Measurements from ENCODE around the gene CD2. TPM values are rescaled to one million over a fixed set of nuclear protein-coding genes. Genes with fewer than 3 reads are reported as not detected.

CD2 gene
- total RNA-seq, 2 experiments from 2014 or later: not detected

GRCh38 chr1:116720364-116721038 is 33.7 kb upstream of the CD2 start:
- ChIA-PET CTCF (ENCODE audit: unreplicated experiment) (no interaction called here), POLR2A (no interaction called here)
- Histone ChIP-seq H3K9me3 (ENCODE audit: low read length) (0 out of 2 replicates have a peak, but pooled peaks cover 3% of the 10 kb centered on the region), H3K4me3 (ENCODE audit: low read depth, low read length, poor library complexity, severe bottlenecking) (no peak overlapping the region), H3K4me2 (ENCODE audit: low read length) (no peak overlapping the region), H3K9me2 (ENCODE audit: insufficient read depth, low read length) (no peaks in the 10 kb centered on the region), H3K27ac (ENCODE audit: low read depth, low read length, poor library complexity, severe bottlenecking) (no peak overlapping the region), H4K20me1 (ENCODE audit: insufficient read depth, low read length) (no peaks in the 10 kb centered on the region), H3K4me1 (ENCODE audit: insufficient read depth, low read length, poor library complexity, severe bottlenecking) (peaks cover 19% of the 10 kb centered on the region), H3K36me3 (ENCODE audit: insufficient read depth, low read length) (no peaks in the 10 kb centered on the region), H2AFZ (ENCODE audit: low read length) (no peak overlapping the region), H3K79me2 (ENCODE audit: insufficient read depth, low read depth, low read length) (no peaks in the 10 kb centered on the region)
- intact Hi-C loops (cut with micrococcal nuclease; ENCODE audit: unreplicated experiment): no loop called here
- no peak for DNase-seq (ENCODE audit: low spot score)
- TF ChIP-seq CTCF (conservative IDR thresholded peaks at IDR 0.05; ENCODE audit: low read length): 0 out of 2 replicates have a peak, but pooled peaks have one; percentile 25
- TF ChIP-seq EZH2phosphoT487 (IDR thresholded peaks at IDR 0.05; ENCODE audit: borderline replicate concordance, low read depth, low read length): no peak
- BruUV-seq (replicated peaks): no TSS peak

- no peaks in the 10 kb centered on the region for H3K36me3 ChIP-seq (ENCODE audit: insufficient read depth, low read length)
- POLR2A ChIA-PET: no interaction called here
- H3K27ac ChIP-seq (ENCODE audit: low read depth, low read length, poor library complexity, severe bottlenecking): no peak overlapping the region
- peaks cover 14% of the 10 kb centered on the region for H3K4me1 ChIP-seq (ENCODE audit: insufficient read depth, low read length, poor library complexity, severe bottlenecking)
- no TSS peak for BruUV-seq (replicated peaks)
- H3K4me2 ChIP-seq (ENCODE audit: low read length): no peak overlapping the region
- H3K9me3 ChIP-seq (ENCODE audit: low read length): 0 out of 2 replicates have a peak, but pooled peaks cover 3% of the 10 kb centered on the region
- H2AFZ ChIP-seq (ENCODE audit: low read length): no peak overlapping the region
- TF ChIP-seq CTCF (conservative IDR thresholded peaks at IDR 0.05; ENCODE audit: low read length) (0 out of 2 replicates have a peak, but pooled peaks have one; percentile 3), EZH2phosphoT487 (IDR thresholded peaks at IDR 0.05; ENCODE audit: borderline replicate concordance, low read depth, low read length) (no peak)
- CTCF ChIA-PET (ENCODE audit: unreplicated experiment): no interaction called here
- no peak overlapping the region for H3K4me3 ChIP-seq (ENCODE audit: low read depth, low read length, poor library complexity, severe bottlenecking)
- intact Hi-C loops (cut with micrococcal nuclease; ENCODE audit: unreplicated experiment): no loop called here
- H3K79me2 ChIP-seq (ENCODE audit: insufficient read depth, low read depth, low read length): no peaks in the 10 kb centered on the region
- H4K20me1 ChIP-seq (ENCODE audit: insufficient read depth, low read length): no peaks in the 10 kb centered on the region
- no peak for DNase-seq (ENCODE audit: low spot score)
- H3K9me2 ChIP-seq (ENCODE audit: insufficient read depth, low read length): no peaks in the 10 kb centered on the region
Measured at GRCh38 chr1:116721039-116721405, 33.2 kb upstream of the CD2 start.

- intact Hi-C loops (cut with micrococcal nuclease; ENCODE audit: unreplicated experiment): no loop called here
- Histone ChIP-seq H2AFZ (ENCODE audit: low read length) (no peak overlapping the region), H3K79me2 (ENCODE audit: insufficient read depth, low read depth, low read length) (no peaks in the 10 kb centered on the region), H3K36me3 (ENCODE audit: insufficient read depth, low read length) (no peaks in the 10 kb centered on the region), H3K27ac (ENCODE audit: low read depth, low read length, poor library complexity, severe bottlenecking) (no peak overlapping the region), H3K4me1 (ENCODE audit: insufficient read depth, low read length, poor library complexity, severe bottlenecking) (peaks cover 9% of the 10 kb centered on the region), H3K4me2 (ENCODE audit: low read length) (no peak overlapping the region), H3K4me3 (ENCODE audit: low read depth, low read length, poor library complexity, severe bottlenecking) (no peak overlapping the region), H3K9me3 (ENCODE audit: low read length) (0 out of 2 replicates have a peak, but pooled peaks cover 3% of the 10 kb centered on the region), H4K20me1 (ENCODE audit: insufficient read depth, low read length) (no peaks in the 10 kb centered on the region), H3K9me2 (ENCODE audit: insufficient read depth, low read length) (no peaks in the 10 kb centered on the region)
- ChIA-PET POLR2A (no interaction called here), CTCF (ENCODE audit: unreplicated experiment) (no interaction called here)
- no peak for DNase-seq (ENCODE audit: low spot score)
- BruUV-seq (replicated peaks): no TSS peak
- TF ChIP-seq EZH2phosphoT487 (IDR thresholded peaks at IDR 0.05; ENCODE audit: borderline replicate concordance, low read depth, low read length) (no peak), CTCF (conservative IDR thresholded peaks at IDR 0.05; ENCODE audit: low read length) (no peak)
Measured at GRCh38 chr1:116721451-116722007, 32.7 kb upstream of the CD2 start.
